H1 (cell line): ENCODE measurements around the gene NR3C1.

Experiments used
- ASH2L ChIP-seq: fragments of 200-600, 300-600 bp; sonication (generic); IDR thresholded peaks from one replicate; pipeline ENCODE4 v1.7.1; 2017; ENCODE audit warnings: low read length
- CHD2 ChIP-seq: IDR thresholded peaks from 2 replicates; pipeline ENCODE4 v1.6.1; 2012; ENCODE audit warnings: low read length, improper control_type of control experiment
- EZH2 ChIP-seq: fragments of 200-600 bp; sonication (generic); IDR thresholded peaks from 2 replicates; pipeline ENCODE4 v1.7.1; 2012; ENCODE audit warnings: low read depth, mild to moderate bottlenecking, moderate library complexity, low read length, inconsistent platforms; ENCODE audit not compliant: severe bottlenecking
- KDM5A ChIP-seq: fragments of 200-600 bp; IDR thresholded peaks from 2 replicates; pipeline ENCODE4 v1.7.1; 2012; ENCODE audit warnings: mild to moderate bottlenecking, low read length, inconsistent platforms, mixed read lengths
- NRF1 ChIP-seq: IDR thresholded peaks from 2 replicates; pipeline ENCODE4 v1.6.1; 2011; ENCODE audit warnings: mild to moderate bottlenecking, low read depth, low read length, improper control_type of control experiment
- RNF2 ChIP-seq: fragments of 200-900, 300-1000 bp; sonication (generic); IDR thresholded peaks from 2 replicates; pipeline ENCODE4 v1.7.1; 2016; ENCODE audit warnings: borderline replicate concordance, low read depth, mild to moderate bottlenecking, antibody characterized with exemption, low read length; ENCODE audit not compliant: poor library complexity, severe bottlenecking; ENCODE audit errors: missing control alignments
- YY1 ChIP-seq: IDR thresholded peaks from 2 replicates; pipeline ENCODE4 v1.6.1; 2011; ENCODE audit warnings: low read depth, mild to moderate bottlenecking, low read length
- TF ChIP-seq, protein P1 (sequence below), 3 experiments: IDR thresholded peaks; 1 replicate in 2 of 3; 2 replicates in 1 of 3; pipeline versions ENCODE4 v1.5.1 to v1.6.1; 2011; ENCODE audit warnings: low read length in 3 of 3, mild to moderate bottlenecking in 3 of 3, inconsistent platforms in 2 of 3, low read depth in 1 of 3, moderate library complexity in 1 of 3; ENCODE audit not compliant: insufficient read depth in 1 of 3; ENCODE audit errors: control extremely low read depth in 1 of 3

DNA sequence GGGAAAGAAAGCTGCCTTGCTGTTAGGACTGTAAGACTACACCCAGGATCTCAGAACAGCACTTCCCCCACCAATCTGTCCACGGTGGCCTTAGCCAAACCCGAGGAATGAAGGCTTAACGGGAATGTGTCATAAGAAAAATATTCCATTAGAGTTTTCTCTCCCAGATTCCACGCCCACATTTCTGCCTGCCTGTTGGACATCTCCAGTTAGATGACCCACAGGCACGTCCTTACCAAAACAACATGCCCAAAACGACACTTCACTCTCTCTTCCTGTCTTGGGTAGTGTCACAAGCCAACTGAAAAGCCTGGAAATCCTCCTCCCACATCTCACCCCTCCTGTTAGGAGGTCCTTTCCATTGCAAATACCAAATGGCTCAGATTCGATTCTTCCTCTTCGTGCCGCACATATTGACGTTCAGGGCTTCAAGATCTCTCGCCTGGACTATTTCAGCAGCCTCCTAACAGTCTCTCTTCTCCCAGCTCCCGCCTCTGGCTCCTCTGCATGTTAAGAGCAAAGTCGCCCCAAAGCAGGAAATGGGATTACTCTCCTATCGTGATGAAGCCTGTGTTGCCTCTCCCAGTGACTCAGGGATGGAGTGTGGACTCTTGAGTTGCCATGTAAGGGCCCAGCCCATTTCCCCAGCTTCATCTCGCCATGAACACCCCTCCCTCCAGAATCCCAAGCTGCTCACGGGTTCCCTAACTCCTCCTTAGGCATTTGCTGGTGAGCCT is 159.3 kb downstream of the NR3C1 start:
- TF ChIP-seq NRF1, result no peak
- no peak for TF ChIP-seq ASH2L
- TF ChIP-seq EZH2, result no peak
- TF ChIP-seq, protein P1, sequence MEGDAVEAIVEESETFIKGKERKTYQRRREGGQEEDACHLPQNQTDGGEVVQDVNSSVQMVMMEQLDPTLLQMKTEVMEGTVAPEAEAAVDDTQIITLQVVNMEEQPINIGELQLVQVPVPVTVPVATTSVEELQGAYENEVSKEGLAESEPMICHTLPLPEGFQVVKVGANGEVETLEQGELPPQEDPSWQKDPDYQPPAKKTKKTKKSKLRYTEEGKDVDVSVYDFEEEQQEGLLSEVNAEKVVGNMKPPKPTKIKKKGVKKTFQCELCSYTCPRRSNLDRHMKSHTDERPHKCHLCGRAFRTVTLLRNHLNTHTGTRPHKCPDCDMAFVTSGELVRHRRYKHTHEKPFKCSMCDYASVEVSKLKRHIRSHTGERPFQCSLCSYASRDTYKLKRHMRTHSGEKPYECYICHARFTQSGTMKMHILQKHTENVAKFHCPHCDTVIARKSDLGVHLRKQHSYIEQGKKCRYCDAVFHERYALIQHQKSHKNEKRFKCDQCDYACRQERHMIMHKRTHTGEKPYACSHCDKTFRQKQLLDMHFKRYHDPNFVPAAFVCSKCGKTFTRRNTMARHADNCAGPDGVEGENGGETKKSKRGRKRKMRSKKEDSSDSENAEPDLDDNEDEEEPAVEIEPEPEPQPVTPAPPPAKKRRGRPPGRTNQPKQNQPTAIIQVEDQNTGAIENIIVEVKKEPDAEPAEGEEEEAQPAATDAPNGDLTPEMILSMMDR (IDR thresholded peaks at IDR 0.05; ENCODE audit: control extremely low read depth in 1 of 3, insufficient read depth in 1 of 3, low read depth in 1 of 3, low read length in 3 of 3), result no peak
- no peak for TF ChIP-seq YY1
- TF ChIP-seq CHD2, result no peak
- TF ChIP-seq KDM5A, result no peak
- TF ChIP-seq RNF2, result no peak
